HepG2 (cell line): ENCODE results near the gene ASXL1. TPM values are rescaled to one million over a fixed set of nuclear protein-coding genes. Genes with fewer than 3 reads are reported as not detected.
A peak's percentile ranks its signal among the peaks of the same experiment; 100 is the strongest.

Source experiments
- AKAP8 ChIP-seq: sonication (generic); formaldehyde crosslinking; IDR thresholded peaks from 2 replicates; pipeline ENCODE4 v1.5.1; 2020; ENCODE audit warnings: mild to moderate bottlenecking, missing genetic modification reagents
- JUN ChIP-seq: sonication (generic); formaldehyde crosslinking; IDR thresholded peaks from 2 replicates; pipeline ENCODE4 v1.4.0; 2020; ENCODE audit warnings: mild to moderate bottlenecking, missing genetic modification reagents
- KDM5B ChIP-seq: sonication (generic); formaldehyde crosslinking; IDR thresholded peaks from 2 replicates; pipeline ENCODE4 v1.4.0; 2020; ENCODE audit warnings: missing genetic modification reagents, mild to moderate bottlenecking, borderline replicate concordance
- NFE2L1 ChIP-seq: sonication (generic); formaldehyde crosslinking; IDR thresholded peaks from 2 replicates; pipeline ENCODE4 v1.4.0; 2020; ENCODE audit warnings: missing genetic modification reagents, mild to moderate bottlenecking, borderline replicate concordance
- PRMT3 ChIP-seq: sonication (generic); formaldehyde crosslinking; IDR thresholded peaks from 2 replicates; pipeline ENCODE4 v1.8.1; 2022; ENCODE audit warnings: low read depth, mild to moderate bottlenecking, moderate library complexity, missing genetic modification reagents, borderline replicate concordance
- SMAD3 ChIP-seq: sonication (generic); formaldehyde crosslinking; IDR thresholded peaks from 2 replicates; pipeline ENCODE4 v1.4.0; 2020; ENCODE audit warnings: missing genetic modification reagents
- TBL1XR1 ChIP-seq: fragments of 150-350 bp; IDR thresholded peaks from 2 replicates; pipeline ENCODE4 v1.6.1; 2014; ENCODE audit warnings: borderline replicate concordance, low read length; ENCODE audit not compliant: partially characterized antibody
- ZKSCAN1 ChIP-seq: fragments of 150-350 bp; IDR thresholded peaks from 2 replicates; pipeline ENCODE4 v1.6.1; 2014; ENCODE audit warnings: low read length
- polyA plus RNA-seq, 8 experiments: library from polyadenylated mRNA; depleted of rRNA in 3 of 8; stranded (reverse) in 7 of 8; unstranded in 1 of 8; fragments of >200 nt; fragmentation: Illumina TruSeq in 4 of 8; extraction: Trizol in 4 of 8; gene quantifications; 2 replicates each; pipeline versions ENCODE4 v1.2.1 to v1.2.3, GENCODE V29; 2011 to 2016; ENCODE audit warnings: low read depth in 4 of 8, missing spikeins in 1 of 8, mixed read lengths in 1 of 8; ENCODE audit not compliant: insufficient read depth in 1 of 8
- total RNA-seq, 5 experiments: library from RNA; depleted of rRNA; stranded (reverse); fragments of >200 nt; fragmentation: Illumina TruSeq; extraction: Trizol; gene quantifications; 2 replicates each; pipeline ENCODE4 v1.2.3, GENCODE V29; 2016; ENCODE audit warnings: low read depth in 1 of 5
- TF ChIP-seq, protein P1 (sequence below): sonication (generic); formaldehyde crosslinking; IDR thresholded peaks from 2 replicates; pipeline ENCODE4 v1.4.0; 2020; ENCODE audit warnings: mild to moderate bottlenecking, missing genetic modification reagents
- TF ChIP-seq, protein P2 (sequence below): IDR thresholded peaks from 2 replicates; pipeline ENCODE4 v1.6.1; 2016; ENCODE audit warnings: low read depth, missing genetic modification reagents, missing compliant biosample characterization
- TF ChIP-seq, protein P3 (sequence below): sonication (generic); formaldehyde crosslinking; IDR thresholded peaks from 2 replicates; pipeline ENCODE4 v1.4.0; 2020; ENCODE audit warnings: missing genetic modification reagents
- TF ChIP-seq, protein P4 (sequence below): sonication (generic); formaldehyde crosslinking; IDR thresholded peaks from 2 replicates; pipeline ENCODE4 v1.4.0; 2020; ENCODE audit warnings: missing genetic modification reagents, mild to moderate bottlenecking, borderline replicate concordance

The ASXL1 gene
- total and polyA plus RNA-seq, 2 of the 13 experiments (the other 11 are each of a cell fraction or from before 2014, with no cell fraction given): 62.1 to 74.8 TPM

DNA sequence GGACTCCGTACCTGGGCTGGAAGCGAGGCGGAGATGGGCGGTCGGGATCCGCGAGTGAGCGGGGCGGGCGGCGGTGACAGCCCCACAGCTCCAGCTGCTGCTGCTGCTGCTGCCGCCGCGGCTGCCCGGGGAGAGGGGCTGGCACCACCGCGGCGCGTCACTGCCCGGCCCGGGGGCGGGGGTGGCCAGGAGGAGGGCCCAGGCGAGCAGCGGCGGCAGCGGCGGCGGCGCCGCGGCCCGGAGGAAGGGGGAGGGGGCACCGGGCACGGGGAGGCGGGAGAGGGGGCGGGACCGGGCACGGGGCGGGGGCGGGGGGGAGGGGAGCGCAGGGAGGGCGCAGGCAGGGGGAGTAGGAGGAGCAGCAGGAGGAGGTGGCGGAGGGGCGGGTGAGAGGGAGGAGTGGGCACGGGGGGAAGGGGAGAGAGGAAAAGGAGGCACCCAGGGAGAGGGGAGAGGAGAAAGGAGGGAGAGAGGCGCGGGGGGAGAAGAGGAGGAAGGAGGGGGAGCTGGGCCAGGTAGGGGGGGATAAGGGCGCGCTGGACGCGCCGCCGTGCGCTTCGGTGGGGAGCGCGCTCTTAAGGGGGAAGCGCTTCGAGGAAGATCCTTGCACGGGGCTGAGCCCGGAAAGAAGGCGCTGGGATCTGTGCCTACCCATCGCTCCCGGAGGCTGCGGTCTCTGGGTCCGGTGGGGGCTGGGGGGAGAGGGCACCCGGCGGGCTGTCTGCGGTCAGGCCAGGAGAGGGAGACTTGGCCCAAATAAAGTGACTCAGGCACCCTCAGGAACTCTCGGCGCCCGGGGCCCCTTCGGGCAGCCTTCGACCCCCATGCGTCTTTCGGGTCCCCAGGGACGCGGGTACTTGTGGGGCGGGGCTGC is 125.5 kb downstream of the ASXL1 start (continued):
- TF ChIP-seq, protein P1, sequence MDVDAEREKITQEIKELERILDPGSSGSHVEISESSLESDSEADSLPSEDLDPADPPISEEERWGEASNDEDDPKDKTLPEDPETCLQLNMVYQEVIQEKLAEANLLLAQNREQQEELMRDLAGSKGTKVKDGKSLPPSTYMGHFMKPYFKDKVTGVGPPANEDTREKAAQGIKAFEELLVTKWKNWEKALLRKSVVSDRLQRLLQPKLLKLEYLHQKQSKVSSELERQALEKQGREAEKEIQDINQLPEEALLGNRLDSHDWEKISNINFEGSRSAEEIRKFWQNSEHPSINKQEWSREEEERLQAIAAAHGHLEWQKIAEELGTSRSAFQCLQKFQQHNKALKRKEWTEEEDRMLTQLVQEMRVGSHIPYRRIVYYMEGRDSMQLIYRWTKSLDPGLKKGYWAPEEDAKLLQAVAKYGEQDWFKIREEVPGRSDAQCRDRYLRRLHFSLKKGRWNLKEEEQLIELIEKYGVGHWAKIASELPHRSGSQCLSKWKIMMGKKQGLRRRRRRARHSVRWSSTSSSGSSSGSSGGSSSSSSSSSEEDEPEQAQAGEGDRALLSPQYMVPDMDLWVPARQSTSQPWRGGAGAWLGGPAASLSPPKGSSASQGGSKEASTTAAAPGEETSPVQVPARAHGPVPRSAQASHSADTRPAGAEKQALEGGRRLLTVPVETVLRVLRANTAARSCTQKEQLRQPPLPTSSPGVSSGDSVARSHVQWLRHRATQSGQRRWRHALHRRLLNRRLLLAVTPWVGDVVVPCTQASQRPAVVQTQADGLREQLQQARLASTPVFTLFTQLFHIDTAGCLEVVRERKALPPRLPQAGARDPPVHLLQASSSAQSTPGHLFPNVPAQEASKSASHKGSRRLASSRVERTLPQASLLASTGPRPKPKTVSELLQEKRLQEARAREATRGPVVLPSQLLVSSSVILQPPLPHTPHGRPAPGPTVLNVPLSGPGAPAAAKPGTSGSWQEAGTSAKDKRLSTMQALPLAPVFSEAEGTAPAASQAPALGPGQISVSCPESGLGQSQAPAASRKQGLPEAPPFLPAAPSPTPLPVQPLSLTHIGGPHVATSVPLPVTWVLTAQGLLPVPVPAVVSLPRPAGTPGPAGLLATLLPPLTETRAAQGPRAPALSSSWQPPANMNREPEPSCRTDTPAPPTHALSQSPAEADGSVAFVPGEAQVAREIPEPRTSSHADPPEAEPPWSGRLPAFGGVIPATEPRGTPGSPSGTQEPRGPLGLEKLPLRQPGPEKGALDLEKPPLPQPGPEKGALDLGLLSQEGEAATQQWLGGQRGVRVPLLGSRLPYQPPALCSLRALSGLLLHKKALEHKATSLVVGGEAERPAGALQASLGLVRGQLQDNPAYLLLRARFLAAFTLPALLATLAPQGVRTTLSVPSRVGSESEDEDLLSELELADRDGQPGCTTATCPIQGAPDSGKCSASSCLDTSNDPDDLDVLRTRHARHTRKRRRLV: peak; percentile 76; the same call in 1 of the 2 replicates
- peak; percentile 20; the same call in 1 of the 2 replicates for TF ChIP-seq AKAP8 (CRISPR knock-in tag)
- TF ChIP-seq ZKSCAN1: no peak
- TF ChIP-seq PRMT3 (CRISPR knock-in tag): no peak
- TF ChIP-seq, protein P2, sequence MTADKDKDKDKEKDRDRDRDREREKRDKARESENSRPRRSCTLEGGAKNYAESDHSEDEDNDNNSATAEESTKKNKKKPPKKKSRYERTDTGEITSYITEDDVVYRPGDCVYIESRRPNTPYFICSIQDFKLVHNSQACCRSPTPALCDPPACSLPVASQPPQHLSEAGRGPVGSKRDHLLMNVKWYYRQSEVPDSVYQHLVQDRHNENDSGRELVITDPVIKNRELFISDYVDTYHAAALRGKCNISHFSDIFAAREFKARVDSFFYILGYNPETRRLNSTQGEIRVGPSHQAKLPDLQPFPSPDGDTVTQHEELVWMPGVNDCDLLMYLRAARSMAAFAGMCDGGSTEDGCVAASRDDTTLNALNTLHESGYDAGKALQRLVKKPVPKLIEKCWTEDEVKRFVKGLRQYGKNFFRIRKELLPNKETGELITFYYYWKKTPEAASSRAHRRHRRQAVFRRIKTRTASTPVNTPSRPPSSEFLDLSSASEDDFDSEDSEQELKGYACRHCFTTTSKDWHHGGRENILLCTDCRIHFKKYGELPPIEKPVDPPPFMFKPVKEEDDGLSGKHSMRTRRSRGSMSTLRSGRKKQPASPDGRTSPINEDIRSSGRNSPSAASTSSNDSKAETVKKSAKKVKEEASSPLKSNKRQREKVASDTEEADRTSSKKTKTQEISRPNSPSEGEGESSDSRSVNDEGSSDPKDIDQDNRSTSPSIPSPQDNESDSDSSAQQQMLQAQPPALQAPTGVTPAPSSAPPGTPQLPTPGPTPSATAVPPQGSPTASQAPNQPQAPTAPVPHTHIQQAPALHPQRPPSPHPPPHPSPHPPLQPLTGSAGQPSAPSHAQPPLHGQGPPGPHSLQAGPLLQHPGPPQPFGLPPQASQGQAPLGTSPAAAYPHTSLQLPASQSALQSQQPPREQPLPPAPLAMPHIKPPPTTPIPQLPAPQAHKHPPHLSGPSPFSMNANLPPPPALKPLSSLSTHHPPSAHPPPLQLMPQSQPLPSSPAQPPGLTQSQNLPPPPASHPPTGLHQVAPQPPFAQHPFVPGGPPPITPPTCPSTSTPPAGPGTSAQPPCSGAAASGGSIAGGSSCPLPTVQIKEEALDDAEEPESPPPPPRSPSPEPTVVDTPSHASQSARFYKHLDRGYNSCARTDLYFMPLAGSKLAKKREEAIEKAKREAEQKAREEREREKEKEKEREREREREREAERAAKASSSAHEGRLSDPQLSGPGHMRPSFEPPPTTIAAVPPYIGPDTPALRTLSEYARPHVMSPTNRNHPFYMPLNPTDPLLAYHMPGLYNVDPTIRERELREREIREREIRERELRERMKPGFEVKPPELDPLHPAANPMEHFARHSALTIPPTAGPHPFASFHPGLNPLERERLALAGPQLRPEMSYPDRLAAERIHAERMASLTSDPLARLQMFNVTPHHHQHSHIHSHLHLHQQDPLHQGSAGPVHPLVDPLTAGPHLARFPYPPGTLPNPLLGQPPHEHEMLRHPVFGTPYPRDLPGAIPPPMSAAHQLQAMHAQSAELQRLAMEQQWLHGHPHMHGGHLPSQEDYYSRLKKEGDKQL: no peak
- TF ChIP-seq SMAD3: no peak
- peak; percentile 87; the same call in 1 of the 2 replicates for TF ChIP-seq KDM5B (CRISPR knock-in tag)
- peak; percentile 33; the same call in 1 of the 2 replicates for TF ChIP-seq NFE2L1 (CRISPR knock-in tag)
- TF ChIP-seq, protein P3, sequence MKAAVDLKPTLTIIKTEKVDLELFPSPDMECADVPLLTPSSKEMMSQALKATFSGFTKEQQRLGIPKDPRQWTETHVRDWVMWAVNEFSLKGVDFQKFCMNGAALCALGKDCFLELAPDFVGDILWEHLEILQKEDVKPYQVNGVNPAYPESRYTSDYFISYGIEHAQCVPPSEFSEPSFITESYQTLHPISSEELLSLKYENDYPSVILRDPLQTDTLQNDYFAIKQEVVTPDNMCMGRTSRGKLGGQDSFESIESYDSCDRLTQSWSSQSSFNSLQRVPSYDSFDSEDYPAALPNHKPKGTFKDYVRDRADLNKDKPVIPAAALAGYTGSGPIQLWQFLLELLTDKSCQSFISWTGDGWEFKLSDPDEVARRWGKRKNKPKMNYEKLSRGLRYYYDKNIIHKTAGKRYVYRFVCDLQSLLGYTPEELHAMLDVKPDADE (CRISPR knock-in tag): no peak
- no peak for TF ChIP-seq JUN (CRISPR knock-in tag)
- TF ChIP-seq, protein P4, sequence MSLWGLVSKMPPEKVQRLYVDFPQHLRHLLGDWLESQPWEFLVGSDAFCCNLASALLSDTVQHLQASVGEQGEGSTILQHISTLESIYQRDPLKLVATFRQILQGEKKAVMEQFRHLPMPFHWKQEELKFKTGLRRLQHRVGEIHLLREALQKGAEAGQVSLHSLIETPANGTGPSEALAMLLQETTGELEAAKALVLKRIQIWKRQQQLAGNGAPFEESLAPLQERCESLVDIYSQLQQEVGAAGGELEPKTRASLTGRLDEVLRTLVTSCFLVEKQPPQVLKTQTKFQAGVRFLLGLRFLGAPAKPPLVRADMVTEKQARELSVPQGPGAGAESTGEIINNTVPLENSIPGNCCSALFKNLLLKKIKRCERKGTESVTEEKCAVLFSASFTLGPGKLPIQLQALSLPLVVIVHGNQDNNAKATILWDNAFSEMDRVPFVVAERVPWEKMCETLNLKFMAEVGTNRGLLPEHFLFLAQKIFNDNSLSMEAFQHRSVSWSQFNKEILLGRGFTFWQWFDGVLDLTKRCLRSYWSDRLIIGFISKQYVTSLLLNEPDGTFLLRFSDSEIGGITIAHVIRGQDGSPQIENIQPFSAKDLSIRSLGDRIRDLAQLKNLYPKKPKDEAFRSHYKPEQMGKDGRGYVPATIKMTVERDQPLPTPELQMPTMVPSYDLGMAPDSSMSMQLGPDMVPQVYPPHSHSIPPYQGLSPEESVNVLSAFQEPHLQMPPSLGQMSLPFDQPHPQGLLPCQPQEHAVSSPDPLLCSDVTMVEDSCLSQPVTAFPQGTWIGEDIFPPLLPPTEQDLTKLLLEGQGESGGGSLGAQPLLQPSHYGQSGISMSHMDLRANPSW (CRISPR knock-in tag): no peak
- TF ChIP-seq TBL1XR1: no peak
